Muscle of leg (tissue), 11 donors: ENCODE results near the gene GMEB2. TPM values are rescaled to one million over a fixed set of nuclear protein-coding genes. Genes with fewer than 3 reads are reported as not detected.
"Not testable (repeated sequence)": the region's sequence is repeated elsewhere in the genome, so short reads cannot be mapped to it uniquely, and the experiment has no call there.

ENCODE experiments used
- DNase-seq: peaks from one replicate; pipeline ENCODE4 v3.0.0; 2013
- H3K27ac ChIP-seq: one replicate; pipeline ENCODE4 v1.5.1; 2013; ENCODE audit warnings: mild to moderate bottlenecking, low read length, control low read depth
- H3K27me3 ChIP-seq: one replicate; pipeline ENCODE4 v1.6.1; 2013; ENCODE audit warnings: low read length; ENCODE audit not compliant: control insufficient read depth, insufficient read depth
- H3K36me3 ChIP-seq: one replicate; pipeline ENCODE4 v1.6.1; 2013; ENCODE audit warnings: low read length; ENCODE audit not compliant: control insufficient read depth, insufficient read depth
- H3K4me1 ChIP-seq: one replicate; pipeline ENCODE4 v1.6.1; 2013; ENCODE audit warnings: low read length; ENCODE audit not compliant: control insufficient read depth, insufficient read depth
- H3K4me3 ChIP-seq: one replicate; pipeline ENCODE4 v1.5.1; 2013; ENCODE audit warnings: low read length, control low read depth
- H3K9me3 ChIP-seq: replicated peaks from 2 replicates; pipeline ENCODE4 v1.6.1; 2013; ENCODE audit warnings: low read depth, low read length; ENCODE audit not compliant: control insufficient read depth
- WGBS: methylation state at CpG from one replicate; pipeline ENCODE4 v1.1.5; 2013; ENCODE audit warnings: missing lambda C conversion rate; ENCODE audit not compliant: insufficient coverage; 5-methylcytosine and 5-hydroxymethylcytosine counted together
- polyA plus RNA-seq, 8 donors: library from polyadenylated mRNA; unstranded; fragments of 120-200 nt; gene quantifications; one replicate each; pipeline versions ENCODE4 v1.2.1 to v1.2.3, GENCODE V29; 2013; ENCODE audit warnings: inconsistent platforms in 1 of 8, low replicate concordance in 1 of 8; ENCODE audit not compliant: insufficient read length in 8 of 8, insufficient read depth in 1 of 8
- total RNA-seq: library from RNA; stranded (reverse); fragments of 120-200 nt; gene quantifications from one replicate; pipeline ENCODE4 v1.2.4, GENCODE V29; 2013

The GMEB2 gene
- total and polyA plus RNA-seq, 9 donors = 5.9 to 9.5 (median 7.8) TPM

- whole genome bisulfite sequencing = 92% methylated on average over 26 of the region's 31 CpGs
- H3K36me3 ChIP-seq = peaks cover 54% of the 10 kb centered on the region
- not testable (repeated sequence) for H3K9me3 ChIP-seq, H3K27me3 ChIP-seq, H3K4me3 ChIP-seq, DNase-seq, H3K27ac ChIP-seq
- peaks cover 10% of the 10 kb centered on the region for H3K4me1 ChIP-seq
These were observed 67.2 kb downstream of the GMEB2 start for GRCh38 chr20:63559485-63560332.

GRCh38 chr20:63558804-63559484 lies 68.0 kb downstream of the GMEB2 start:
- 94% methylated on average over 8 of the region's 14 CpGs for WGBS
- Histone ChIP-seq H3K4me1 (peaks cover 17% of the 10 kb centered on the region), H3K4me3 (no peak overlapping the region), H3K27me3 (peaks cover 9% of the 10 kb centered on the region), H3K36me3 (peaks cover 46% of the 10 kb centered on the region), H3K27ac (no peak overlapping the region), H3K9me3 (no peaks in the 10 kb centered on the region)
- DNase-seq = no peak

- WGBS = 89% methylated on average over 19 of the region's 19 CpGs
- H3K36me3 ChIP-seq = peaks cover 32% of the 10 kb centered on the region
- peaks cover 28% of the 10 kb centered on the region for H3K4me1 ChIP-seq
These were observed 69.4 kb downstream of the GMEB2 start for GRCh38 chr20:63557481-63557891.

DNA sequence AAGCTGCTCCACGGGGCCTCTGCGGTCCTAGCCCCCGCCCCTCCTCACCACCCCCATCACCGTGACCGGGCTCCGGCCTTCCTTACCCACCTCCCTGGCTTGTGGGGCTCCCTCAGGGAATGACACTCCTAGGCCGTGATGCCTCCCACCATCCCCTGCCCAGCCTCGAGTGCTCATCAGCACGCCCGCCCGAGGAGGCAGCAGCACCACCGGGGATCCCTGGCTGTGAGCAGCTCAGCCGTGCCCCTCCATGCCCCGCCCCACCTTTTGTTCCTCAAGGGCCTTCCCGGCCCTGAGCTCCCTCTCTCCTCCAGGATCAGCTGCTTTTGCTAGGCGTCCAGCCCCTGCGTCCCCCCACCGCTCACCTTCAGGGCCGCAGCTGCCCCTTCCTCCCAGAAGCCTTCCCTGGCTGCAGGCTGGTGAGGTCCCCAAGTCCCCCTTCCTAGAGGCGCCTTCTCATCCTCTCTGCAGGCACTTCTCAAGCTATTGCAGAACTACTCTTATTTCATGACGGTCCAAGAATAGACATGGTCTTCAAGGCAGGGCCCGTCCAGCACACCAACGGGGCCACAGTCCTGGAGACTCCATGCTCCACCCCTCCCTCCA lies 69.9 kb downstream of the GMEB2 start:
- peaks cover 27% of the 10 kb centered on the region for H3K36me3 ChIP-seq
- peaks cover 27% of the 10 kb centered on the region for H3K27me3 ChIP-seq
- H3K4me3 ChIP-seq = no peak overlapping the region
- no peak overlapping the region for H3K27ac ChIP-seq
- DNase-seq = no peak
- H3K4me1 ChIP-seq = peaks cover 28% of the 10 kb centered on the region
- H3K9me3 ChIP-seq = no peaks in the 10 kb centered on the region
- WGBS = 37% methylated on average over 23 of the region's 23 CpGs

More at GRCh38 chr20:63557481-63557891, 69.4 kb downstream of the GMEB2 start:
- peaks cover 23% of the 10 kb centered on the region for H3K27me3 ChIP-seq
- H3K9me3 ChIP-seq = no peaks in the 10 kb centered on the region
- no peak overlapping the region for H3K27ac ChIP-seq
- no peak overlapping the region for H3K4me3 ChIP-seq
- DNase-seq = no peak

DNA sequence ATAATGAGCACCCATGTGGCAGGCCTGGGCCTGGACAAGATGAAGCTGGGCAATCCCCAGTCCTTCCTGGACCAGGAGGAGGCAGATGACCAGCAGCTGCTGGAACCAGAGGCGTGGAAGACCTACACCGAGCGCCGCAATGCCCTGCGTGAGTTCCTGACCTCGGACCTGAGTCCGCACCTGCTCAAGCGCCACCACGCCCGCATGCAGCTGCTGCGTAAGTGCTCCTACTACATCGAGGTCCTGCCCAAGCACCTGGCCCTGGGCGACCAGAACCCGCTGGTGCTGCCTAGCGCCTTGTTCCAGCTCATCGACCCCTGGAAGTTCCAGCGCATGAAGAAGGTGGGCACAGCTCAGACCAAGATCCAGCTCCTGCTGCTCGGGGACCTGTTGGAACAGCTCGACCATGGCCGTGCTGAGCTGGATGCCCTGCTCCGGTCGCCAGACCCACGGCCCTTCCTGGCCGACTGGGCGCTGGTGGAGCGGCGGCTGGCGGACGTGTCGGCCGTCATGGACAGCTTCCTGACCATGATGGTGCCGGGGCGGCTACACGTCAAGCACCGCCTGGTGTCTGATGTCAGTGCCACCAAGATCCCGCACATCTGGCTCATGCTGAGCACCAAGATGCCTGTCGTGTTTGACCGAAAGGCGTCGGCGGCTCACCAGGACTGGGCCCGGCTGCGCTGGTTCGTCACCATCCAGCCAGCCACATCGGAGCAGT lies 71.1 kb downstream of the GMEB2 start:
- H3K27me3 ChIP-seq = peaks cover 35% of the 10 kb centered on the region
- peaks cover 16% of the 10 kb centered on the region for H3K36me3 ChIP-seq
- peaks cover 28% of the 10 kb centered on the region for H3K4me1 ChIP-seq
- no peaks in the 10 kb centered on the region for H3K9me3 ChIP-seq
- 89% methylated on average over 45 of the region's 45 CpGs for WGBS
- H3K4me3 ChIP-seq = no peak overlapping the region
- H3K27ac ChIP-seq = no peak overlapping the region
- DNase-seq = no peak

GRCh38 chr20:63554361-63555278 lies 72.3 kb downstream of the GMEB2 start:
- H3K27me3 ChIP-seq = peaks cover 38% of the 10 kb centered on the region
- no peak overlapping the region for H3K27ac ChIP-seq
- H3K4me3 ChIP-seq = no peak overlapping the region
- H3K4me1 ChIP-seq = peaks cover 28% of the 10 kb centered on the region
- no peaks in the 10 kb centered on the region for H3K9me3 ChIP-seq
- 59% methylated on average over 37 of the region's 38 CpGs for WGBS
- H3K36me3 ChIP-seq = peaks cover 4% of the 10 kb centered on the region
- no peak for DNase-seq

GRCh38 chr20:63553933-63554290 lies 73.0 kb downstream of the GMEB2 start, which contains the start of gene FNDC11:
TSS of gene FNDC11 (plus strand) at chr20:63554159. CDS start at chr20:63555664, 1,505 bp downstream.
- peak within 1 kb of the TSS; percentile 50 for H3K4me3 ChIP-seq
- no peak within 1 kb of the TSS for H3K27ac ChIP-seq
- peak; percentile 52 for DNase-seq
- H3K27me3 ChIP-seq = peaks cover 42% of the 10 kb centered on the region
- WGBS = under 1% methylated on average over 27 of the region's 34 CpGs
- peaks cover 3% of the 10 kb centered on the region for H3K36me3 ChIP-seq
- H3K9me3 ChIP-seq = no peaks in the 10 kb centered on the region
- H3K4me1 ChIP-seq = peaks cover 28% of the 10 kb centered on the region

DNA sequence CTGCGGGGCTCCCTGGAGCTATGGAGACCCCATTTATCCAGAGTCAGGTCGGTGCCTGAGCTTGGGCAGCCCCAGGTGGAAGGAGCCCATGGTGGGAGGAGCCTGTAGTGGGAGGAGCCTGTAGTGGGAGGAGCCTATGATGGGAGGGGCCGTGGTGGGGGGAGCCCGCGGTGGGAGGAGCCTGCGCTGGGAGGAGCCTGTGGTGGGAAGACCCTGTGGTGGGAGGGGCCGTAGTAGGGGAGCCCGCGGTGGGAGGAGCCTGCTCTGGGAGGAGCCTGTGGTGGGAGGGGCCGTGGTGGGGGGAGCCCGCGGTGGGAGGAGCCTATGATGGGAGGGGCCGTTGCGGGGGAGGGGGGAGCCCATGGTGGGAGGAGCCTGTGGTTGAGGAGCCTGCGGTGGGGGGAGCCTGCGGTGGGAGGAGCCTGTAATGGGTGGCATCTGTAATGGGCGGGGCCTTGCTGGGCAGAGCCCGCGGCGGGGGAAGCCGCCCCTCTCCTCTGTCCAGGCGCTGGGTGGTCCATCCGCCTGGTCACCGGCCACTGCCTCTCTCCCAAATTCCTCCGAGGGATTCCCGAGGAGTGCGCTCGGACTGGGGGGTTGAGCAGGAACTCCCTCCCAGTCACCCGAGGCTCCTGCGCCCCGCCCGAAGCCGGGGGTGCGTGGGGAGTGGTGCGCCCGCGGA lies 73.5 kb downstream of the GMEB2 start:
- peak; percentile 61 for DNase-seq
- Histone ChIP-seq H3K9me3 (no peaks in the 10 kb centered on the region), H3K27ac (no peak overlapping the region), H3K4me1 (peaks cover 28% of the 10 kb centered on the region), H3K27me3 (peaks cover 47% of the 10 kb centered on the region), H3K36me3 (no peaks in the 10 kb centered on the region), H3K4me3 (peak overlapping the region; percentile 50)
- 1% methylated on average over 37 of the region's 37 CpGs for WGBS
